ENCODE data around the gene TFPI.
"Not testable (repeated sequence)": the region's sequence is repeated elsewhere in the genome, so short reads cannot be mapped to it uniquely, and the experiment has no call there.

DNA sequence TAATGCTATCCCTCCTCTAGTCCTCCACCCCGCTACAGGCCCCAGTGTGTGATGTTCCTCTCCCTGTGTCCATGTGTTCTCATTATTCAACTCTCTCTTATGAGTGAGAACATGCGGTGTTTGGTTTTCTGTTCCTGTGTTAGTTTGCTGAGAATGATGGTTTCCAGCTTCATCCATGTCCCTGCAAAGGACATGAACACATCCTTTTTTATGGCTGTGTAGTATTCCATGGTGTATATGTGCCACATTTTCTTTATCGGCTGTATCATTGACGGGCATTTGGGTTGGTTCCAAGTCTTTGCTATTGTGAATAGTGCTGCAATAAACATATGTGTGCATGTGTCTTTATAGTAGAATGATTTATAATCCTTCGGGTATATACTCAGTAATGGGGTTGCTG, 17.8 kb upstream of the TFPI start:
- TF ChIP-seq, protein P1, sequence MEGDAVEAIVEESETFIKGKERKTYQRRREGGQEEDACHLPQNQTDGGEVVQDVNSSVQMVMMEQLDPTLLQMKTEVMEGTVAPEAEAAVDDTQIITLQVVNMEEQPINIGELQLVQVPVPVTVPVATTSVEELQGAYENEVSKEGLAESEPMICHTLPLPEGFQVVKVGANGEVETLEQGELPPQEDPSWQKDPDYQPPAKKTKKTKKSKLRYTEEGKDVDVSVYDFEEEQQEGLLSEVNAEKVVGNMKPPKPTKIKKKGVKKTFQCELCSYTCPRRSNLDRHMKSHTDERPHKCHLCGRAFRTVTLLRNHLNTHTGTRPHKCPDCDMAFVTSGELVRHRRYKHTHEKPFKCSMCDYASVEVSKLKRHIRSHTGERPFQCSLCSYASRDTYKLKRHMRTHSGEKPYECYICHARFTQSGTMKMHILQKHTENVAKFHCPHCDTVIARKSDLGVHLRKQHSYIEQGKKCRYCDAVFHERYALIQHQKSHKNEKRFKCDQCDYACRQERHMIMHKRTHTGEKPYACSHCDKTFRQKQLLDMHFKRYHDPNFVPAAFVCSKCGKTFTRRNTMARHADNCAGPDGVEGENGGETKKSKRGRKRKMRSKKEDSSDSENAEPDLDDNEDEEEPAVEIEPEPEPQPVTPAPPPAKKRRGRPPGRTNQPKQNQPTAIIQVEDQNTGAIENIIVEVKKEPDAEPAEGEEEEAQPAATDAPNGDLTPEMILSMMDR (conservative IDR thresholded peaks at IDR 0.05) = not testable (repeated sequence)
- not testable (repeated sequence) for TF ChIP-seq EZH2 (IDR thresholded peaks at IDR 0.05; ENCODE audit: low read depth)

All from PC-9 (cell line).